Skin epidermis (tissue), 12 donors: ENCODE measurements around the gene RPTOR.
A peak's percentile ranks its signal among the peaks of the same experiment; 100 is the strongest.
"Not testable (repeated sequence)": the region's sequence is repeated elsewhere in the genome, so short reads cannot be mapped to it uniquely, and the experiment has no call there.

ENCODE experiments used
- H3K27ac ChIP-seq, 21 experiments: fragments of 200-600 bp; sonication (generic) in 11 of 21; one replicate each; pipeline ENCODE4 v1.5.0; 2020; ENCODE audit warnings: mild to moderate bottlenecking in 3 of 21, inconsistent platforms in 2 of 21, moderate library complexity in 2 of 21
- H3K4me3 ChIP-seq, 7 experiments: fragments of 200-600 bp; sonication (generic) in 2 of 7; one replicate each; pipeline ENCODE4 v1.5.0; 2020; ENCODE audit warnings: inconsistent platforms in 2 of 7, mild to moderate bottlenecking in 2 of 7, moderate library complexity in 1 of 7

The RPTOR gene

GRCh38 chr17:80793851-80794267 lies 249.2 kb downstream of the RPTOR start:
- Histone ChIP-seq H3K27ac (peak overlapping the region in 3 of 21 experiments; percentile 1 to 23 (median 6)), H3K4me3 (no peak overlapping the region)

- H3K4me3 ChIP-seq = no peak overlapping the region
- no peak overlapping the region for H3K27ac ChIP-seq
These were observed 249.8 kb downstream of the RPTOR start for GRCh38 chr17:80794281-80795089.

GRCh38 chr17:80795090-80795580 lies 250.5 kb downstream of the RPTOR start:
- Histone ChIP-seq H3K4me3 (no peak overlapping the region), H3K27ac (no peak overlapping the region)

- H3K27ac ChIP-seq = no peak overlapping the region
- H3K4me3 ChIP-seq = no peak overlapping the region
These were observed 251.1 kb downstream of the RPTOR start for GRCh38 chr17:80795754-80796153.

- no peak overlapping the region for H3K27ac ChIP-seq
These were observed 251.8 kb downstream of the RPTOR start for GRCh38 chr17:80796430-80796861.

GRCh38 chr17:80797222-80797621 lies 252.6 kb downstream of the RPTOR start:
- H3K27ac ChIP-seq, H3K4me3 ChIP-seq: not testable (repeated sequence)

More at GRCh38 chr17:80796430-80796861, 251.8 kb downstream of the RPTOR start:
- H3K4me3 ChIP-seq = no peak overlapping the region

GRCh38 chr17:80797741-80798594 lies 253.3 kb downstream of the RPTOR start:
- Histone ChIP-seq H3K4me3 (no peak overlapping the region), H3K27ac (no peak overlapping the region)

GRCh38 chr17:80798595-80799537 lies 254.2 kb downstream of the RPTOR start:
- H3K27ac ChIP-seq = no peak overlapping the region
- H3K4me3 ChIP-seq = no peak overlapping the region

GRCh38 chr17:80799538-80800480 lies 255.2 kb downstream of the RPTOR start:
- Histone ChIP-seq H3K27ac (no peak overlapping the region), H3K4me3 (no peak overlapping the region)

- H3K27ac ChIP-seq = no peak overlapping the region
- H3K4me3 ChIP-seq = no peak overlapping the region
These were observed 256.1 kb downstream of the RPTOR start for GRCh38 chr17:80800481-80801391.

- Histone ChIP-seq H3K27ac (no peak overlapping the region), H3K4me3 (no peak overlapping the region)
These were observed 258.2 kb downstream of the RPTOR start for GRCh38 chr17:80802626-80803450.

- no peak overlapping the region for H3K4me3 ChIP-seq
- no peak overlapping the region for H3K27ac ChIP-seq
These were observed 259.1 kb downstream of the RPTOR start for GRCh38 chr17:80803451-80804428.

GRCh38 chr17:80804466-80804865 lies 259.8 kb downstream of the RPTOR start:
- Histone ChIP-seq H3K27ac (no peak overlapping the region), H3K4me3 (no peak overlapping the region)

- Histone ChIP-seq H3K4me3 (no peak overlapping the region), H3K27ac (no peak overlapping the region)
These were observed 260.6 kb downstream of the RPTOR start for GRCh38 chr17:80805032-80805751.

GRCh38 chr17:80807014-80807413 lies 262.4 kb downstream of the RPTOR start:
- Histone ChIP-seq H3K27ac (no peak overlapping the region), H3K4me3 (no peak overlapping the region)
